DMS79 (cell line): ENCODE measurements around the gene KCNA2.
A peak's percentile ranks its signal among the peaks of the same experiment; 100 is the strongest.

Experiments used
- DNase-seq: peaks from one replicate; lab custom pipeline; 2025; lab: John Stamatoyannopoulos, UW

The KCNA2 gene

GRCh38 chr1:110628323-110629105, 22.4 kb upstream of the KCNA2 start:
- DNase-seq = no peak

GRCh38 chr1:110627764-110628163, 21.6 kb upstream of the KCNA2 start:
- DNase-seq = no peak

- DNase-seq = no peak
Observed at GRCh38 chr1:110626889-110627288, 20.7 kb upstream of the KCNA2 start.

- no peak for DNase-seq
Observed at GRCh38 chr1:110620686-110621085, 14.5 kb upstream of the KCNA2 start.

GRCh38 chr1:110620250-110620615, 14.1 kb upstream of the KCNA2 start:
- no peak for DNase-seq

- DNase-seq = peak; percentile 26
Observed at GRCh38 chr1:110619412-110620249, 13.5 kb upstream of the KCNA2 start.

- DNase-seq = no peak
Observed at GRCh38 chr1:110618668-110619067, 12.5 kb upstream of the KCNA2 start.

GRCh38 chr1:110617589-110617988, 11.4 kb upstream of the KCNA2 start:
- no peak for DNase-seq

- no peak for DNase-seq
Observed at GRCh38 chr1:110617116-110617515, 11.0 kb upstream of the KCNA2 start.

- DNase-seq = no peak
Observed at GRCh38 chr1:110616587-110616986, 10.4 kb upstream of the KCNA2 start.

GRCh38 chr1:110615548-110616130, 9.5 kb upstream of the KCNA2 start:
- DNase-seq = peak; percentile 19

GRCh38 chr1:110612060-110612745, 6.0 kb upstream of the KCNA2 start:
- DNase-seq = peak; percentile 12

- DNase-seq = no peak
Observed at GRCh38 chr1:110610696-110611286, 4.6 kb upstream of the KCNA2 start.

GRCh38 chr1:110610084-110610483, 3.9 kb upstream of the KCNA2 start:
- DNase-seq = no peak

- DNase-seq = no peak
Observed at GRCh38 chr1:110608247-110608646, 2.1 kb upstream of the KCNA2 start.

GRCh38 chr1:110607536-110608230, 1.5 kb upstream of the KCNA2 start:
- DNase-seq = no peak

GRCh38 chr1:110606657-110607535, 738 bp upstream of the KCNA2 start:
- no peak for DNase-seq

- no peak for DNase-seq
Observed at GRCh38 chr1:110605446-110605845, 712 bp downstream of the KCNA2 start.

- DNase-seq = no peak
Observed at GRCh38 chr1:110604586-110605148, 1.5 kb downstream of the KCNA2 start.

- DNase-seq = no peak
Observed at GRCh38 chr1:110603058-110603457, 3.1 kb downstream of the KCNA2 start.
